Keratinocyte (primary cell): Measurements from ENCODE around the gene GKN2. TPM values are rescaled to one million over a fixed set of nuclear protein-coding genes. Genes with fewer than 3 reads are reported as not detected.

Experiments
- DNase-seq: peaks from one replicate; pipeline ENCODE4 v3.0.0-alpha.2; 2011; ENCODE audit warnings: low read depth, missing footprints, low spot score
- FAIRE-seq: peaks from 2 replicates; lab custom pipeline; 2011; peaks lifted over from hg19 to GRCh38; lab: Jason Lieb, UNC
- H2AFZ ChIP-seq: 2 replicates; pipeline ENCODE4 v1.6.0; 2012; ENCODE audit warnings: low read length, control low read depth, inconsistent platforms; ENCODE audit not compliant: control insufficient read depth
- H3K27ac ChIP-seq: 2 replicates; pipeline ENCODE4 v1.5.1; 2011; ENCODE audit warnings: low read length; ENCODE audit not compliant: control insufficient read depth, insufficient read depth
- H3K27me3 ChIP-seq: 3 replicates; pipeline ENCODE4 v1.6.0; 2011; ENCODE audit warnings: low read length; ENCODE audit not compliant: control insufficient read depth, insufficient read depth; ENCODE audit errors: extremely low read depth
- H3K36me3 ChIP-seq, 2 experiments: 2 replicates in 1 of 2; 3 replicates in 1 of 2; pipeline ENCODE4 v1.5.1; 2011; ENCODE audit warnings: low read length in 2 of 2, mild to moderate bottlenecking in 1 of 2; ENCODE audit not compliant: control insufficient read depth in 2 of 2, insufficient read depth in 2 of 2; ENCODE audit errors: extremely low read depth in 1 of 2
- H3K4me1 ChIP-seq: 3 replicates; pipeline ENCODE4 v1.5.1; 2011; ENCODE audit warnings: low read length; ENCODE audit not compliant: control insufficient read depth, insufficient read depth; ENCODE audit errors: extremely low read depth
- H3K4me2 ChIP-seq: 3 replicates; pipeline ENCODE4 v1.6.0; 2011; ENCODE audit warnings: low read depth, low read length; ENCODE audit not compliant: control insufficient read depth, insufficient read depth; ENCODE audit errors: extremely low read depth
- H3K4me3 ChIP-seq, 3 experiments: fragments of 200-600 bp in 1 of 3; sonication (generic) in 1 of 3; 2 replicates in 2 of 3; 3 replicates in 1 of 3; pipeline ENCODE4 v1.5.1; 2011 to 2016; ENCODE audit warnings: low read length in 3 of 3, mild to moderate bottlenecking in 3 of 3, control low read depth in 2 of 3, inconsistent platforms in 1 of 3, low read depth in 1 of 3, mixed read lengths in 1 of 3, mixed run types in 1 of 3, moderate library complexity in 1 of 3; ENCODE audit not compliant: control insufficient read depth in 2 of 3, insufficient read depth in 2 of 3; ENCODE audit errors: extremely low read depth in 1 of 3
- H3K79me2 ChIP-seq: 2 replicates; pipeline ENCODE4 v1.6.0; 2012; ENCODE audit warnings: low read length; ENCODE audit not compliant: control insufficient read depth, insufficient read depth
- H3K9ac ChIP-seq: 3 replicates; pipeline ENCODE4 v1.6.0; 2011; ENCODE audit warnings: low read length; ENCODE audit not compliant: control insufficient read depth, insufficient read depth; ENCODE audit errors: extremely low read depth
- H3K9me1 ChIP-seq: 3 replicates; pipeline ENCODE4 v1.6.0; 2011; ENCODE audit warnings: low read length; ENCODE audit not compliant: control insufficient read depth, insufficient read depth; ENCODE audit errors: extremely low read depth
- H3K9me3 ChIP-seq: 2 replicates; pipeline ENCODE4 v1.5.1; 2012; ENCODE audit warnings: low read depth, low read length; ENCODE audit not compliant: control insufficient read depth
- H4K20me1 ChIP-seq: 3 replicates; pipeline ENCODE4 v1.6.0; 2011; ENCODE audit warnings: low read length; ENCODE audit not compliant: control insufficient read depth, insufficient read depth; ENCODE audit errors: extremely low read depth
- EZH2 ChIP-seq: IDR thresholded peaks from one replicate; pipeline ENCODE4 v1.6.1; 2012; ENCODE audit warnings: inconsistent platforms, mild to moderate bottlenecking, low read length, moderate library complexity
- dilution Hi-C: fragments of 300-500 bp; cut with MboI; formaldehyde crosslinking; loops from one replicate; pipeline ENCODE4 v1.7.0; 2020; ENCODE audit warnings: low sequenced_read_pairs; ENCODE audit not compliant: extremely low pct_ligation_motif_present
- polyA plus RNA-seq, 5 experiments: library from polyadenylated mRNA; depleted of rRNA in 3 of 5; stranded (reverse) in 3 of 5; stranded (forward) in 1 of 5; unstranded in 1 of 5; fragments of >200 nt; gene quantifications; 1 replicate in 1 of 5; 2 replicates in 3 of 5; 3 replicates in 1 of 5; pipeline versions ENCODE4 v1.2.1 to v1.2.3, GENCODE V29; 2011 to 2012; ENCODE audit warnings: missing spikeins in 2 of 5, low read depth in 1 of 5, low replicate concordance in 1 of 5
- TF ChIP-seq, protein P1 (sequence below), 3 experiments: IDR thresholded peaks in 1 of 3; conservative IDR thresholded peaks in 1 of 3; optimal IDR thresholded peaks in 1 of 3; 2 replicates in 2 of 3; 3 replicates in 1 of 3; pipeline versions ENCODE3 to v1.5.1; 2011; ENCODE audit warnings: low read length in 3 of 3, mild to moderate bottlenecking in 3 of 3, moderate library complexity in 2 of 3, control low read depth in 1 of 3, inconsistent platforms in 1 of 3; ENCODE audit not compliant: insufficient read depth in 2 of 3; ENCODE audit errors: extremely low read depth in 1 of 3

Gene GKN2
- polyA plus RNA-seq, 1 donor (not counting 4 experiments of a cell fraction or from before 2014, with no cell fraction given), result 0.08 TPM

DNA sequence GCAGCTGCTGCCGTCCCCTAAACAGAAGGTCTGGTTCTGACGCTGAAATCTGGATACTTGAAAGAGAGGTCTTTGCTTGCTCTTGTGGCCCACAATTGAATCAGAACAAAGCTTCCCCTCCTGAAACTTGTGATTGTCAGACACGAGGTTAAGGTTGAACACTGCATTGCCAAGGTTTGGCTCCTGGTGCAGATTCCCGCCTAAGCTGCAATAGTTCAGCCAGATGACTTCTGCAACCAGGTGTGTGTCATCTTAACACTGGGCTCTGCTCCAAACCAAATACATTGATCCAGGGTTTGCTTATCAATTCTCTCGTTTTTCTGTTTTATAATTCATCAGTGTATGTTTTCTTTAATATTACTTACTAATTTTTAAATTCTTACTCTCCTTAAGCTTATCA is 36.3 kb upstream of the GKN2 start:
- H3K9me3 ChIP-seq, result no peaks in the 10 kb centered on the region
- no peaks in the 10 kb centered on the region for H3K4me1 ChIP-seq
- FAIRE-seq, result no peak
- no peak overlapping the region for H3K4me2 ChIP-seq
- no peak for TF ChIP-seq EZH2
- TF ChIP-seq, protein P1, sequence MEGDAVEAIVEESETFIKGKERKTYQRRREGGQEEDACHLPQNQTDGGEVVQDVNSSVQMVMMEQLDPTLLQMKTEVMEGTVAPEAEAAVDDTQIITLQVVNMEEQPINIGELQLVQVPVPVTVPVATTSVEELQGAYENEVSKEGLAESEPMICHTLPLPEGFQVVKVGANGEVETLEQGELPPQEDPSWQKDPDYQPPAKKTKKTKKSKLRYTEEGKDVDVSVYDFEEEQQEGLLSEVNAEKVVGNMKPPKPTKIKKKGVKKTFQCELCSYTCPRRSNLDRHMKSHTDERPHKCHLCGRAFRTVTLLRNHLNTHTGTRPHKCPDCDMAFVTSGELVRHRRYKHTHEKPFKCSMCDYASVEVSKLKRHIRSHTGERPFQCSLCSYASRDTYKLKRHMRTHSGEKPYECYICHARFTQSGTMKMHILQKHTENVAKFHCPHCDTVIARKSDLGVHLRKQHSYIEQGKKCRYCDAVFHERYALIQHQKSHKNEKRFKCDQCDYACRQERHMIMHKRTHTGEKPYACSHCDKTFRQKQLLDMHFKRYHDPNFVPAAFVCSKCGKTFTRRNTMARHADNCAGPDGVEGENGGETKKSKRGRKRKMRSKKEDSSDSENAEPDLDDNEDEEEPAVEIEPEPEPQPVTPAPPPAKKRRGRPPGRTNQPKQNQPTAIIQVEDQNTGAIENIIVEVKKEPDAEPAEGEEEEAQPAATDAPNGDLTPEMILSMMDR (optimal IDR thresholded peaks at IDR 0.05 in 1 of 3, IDR thresholded peaks at IDR 0.05 in 1 of 3, conservative IDR thresholded peaks at IDR 0.05 in 1 of 3; ENCODE audit: extremely low read depth in 1 of 3, insufficient read depth in 2 of 3, low read length in 3 of 3), result no peak
- H3K4me3 ChIP-seq, result no peak overlapping the region
- H3K9me1 ChIP-seq, result no peaks in the 10 kb centered on the region
- H3K9ac ChIP-seq, result no peak overlapping the region
- H3K27ac ChIP-seq, result no peak overlapping the region
- no peaks in the 10 kb centered on the region for H3K27me3 ChIP-seq
- DNase-seq, result no peak
- H3K79me2 ChIP-seq, result no peaks in the 10 kb centered on the region
- no peaks in the 10 kb centered on the region for H3K36me3 ChIP-seq
- no peaks in the 10 kb centered on the region for H4K20me1 ChIP-seq
- H2AFZ ChIP-seq, result no peak overlapping the region
- dilution Hi-C loops, result no loop called here

DNA sequence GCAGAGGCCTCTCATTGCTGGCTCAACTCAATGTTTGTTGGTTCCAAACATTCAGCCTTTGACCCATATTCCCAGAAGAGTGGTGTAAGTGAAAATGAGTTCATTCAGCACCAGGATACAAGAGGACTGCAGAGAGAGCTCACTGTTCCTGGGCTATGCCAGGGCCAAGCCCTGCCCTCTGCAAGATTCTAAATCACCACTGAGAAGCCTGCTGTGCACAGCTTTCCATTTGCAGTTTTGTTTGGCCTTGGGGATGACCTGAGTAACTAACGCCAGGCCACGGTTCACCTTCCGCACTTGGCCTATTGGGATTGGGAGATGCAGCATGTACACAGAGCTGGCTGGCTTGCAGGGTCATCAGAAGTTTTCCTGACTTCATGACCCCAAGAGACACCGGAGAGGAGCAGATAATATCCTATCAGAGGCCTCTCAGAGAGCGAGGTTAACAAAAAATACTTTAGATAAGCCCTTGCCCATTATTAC is 34.4 kb upstream of the GKN2 start:
- no peak overlapping the region for H3K27ac ChIP-seq
- FAIRE-seq, result no peak
- H3K4me2 ChIP-seq, result no peak overlapping the region
- H3K36me3 ChIP-seq, result no peaks in the 10 kb centered on the region
- H3K9ac ChIP-seq, result no peak overlapping the region
- TF ChIP-seq, protein P1 (optimal IDR thresholded peaks at IDR 0.05 in 1 of 3, IDR thresholded peaks at IDR 0.05 in 1 of 3, conservative IDR thresholded peaks at IDR 0.05 in 1 of 3; ENCODE audit: extremely low read depth in 1 of 3, insufficient read depth in 2 of 3, low read length in 3 of 3), result no peak
- TF ChIP-seq EZH2, result no peak
- H3K4me3 ChIP-seq, result no peak overlapping the region
- H4K20me1 ChIP-seq, result no peaks in the 10 kb centered on the region
- H3K9me3 ChIP-seq, result no peaks in the 10 kb centered on the region
- no peaks in the 10 kb centered on the region for H3K27me3 ChIP-seq
- DNase-seq, result no peak
- H3K4me1 ChIP-seq, result no peaks in the 10 kb centered on the region
- H2AFZ ChIP-seq, result no peak overlapping the region
- H3K9me1 ChIP-seq, result no peaks in the 10 kb centered on the region
- dilution Hi-C loops, result no loop called here
- H3K79me2 ChIP-seq, result no peaks in the 10 kb centered on the region
